Liver (tissue), 9 donors: ENCODE data around the gene LRRFIP1. TPM values are rescaled to one million over a fixed set of nuclear protein-coding genes. Genes with fewer than 3 reads are reported as not detected.

Experiments used
- DNase-seq: peaks from one replicate; pipeline ENCODE4 v3.0.0-alpha.2; 2017; ENCODE audit warnings: low spot score
- H3K27ac ChIP-seq, 2 donors: one replicate each; pipeline ENCODE4 v1.7.0; 2013; ENCODE audit warnings: inconsistent platforms in 2 of 2, low read length in 2 of 2, control low read depth in 1 of 2, low read depth in 1 of 2, mild to moderate bottlenecking in 1 of 2
- H3K27me3 ChIP-seq, 4 donors: one replicate each; pipeline versions ENCODE4 v1.6.1 to v1.7.0; 2013; ENCODE audit warnings: low read length in 3 of 4, inconsistent platforms in 1 of 4, mild to moderate bottlenecking in 1 of 4, moderate library complexity in 1 of 4; ENCODE audit not compliant: control insufficient read depth in 4 of 4, insufficient read depth in 4 of 4
- H3K36me3 ChIP-seq, 4 donors: one replicate each; pipeline versions ENCODE4 v1.6.1 to v1.7.0; 2013; ENCODE audit warnings: low read length in 3 of 4, mild to moderate bottlenecking in 3 of 4, low read depth in 1 of 4, moderate library complexity in 1 of 4; ENCODE audit not compliant: control insufficient read depth in 4 of 4, insufficient read depth in 3 of 4
- H3K4me1 ChIP-seq, 4 donors: one replicate each; pipeline versions ENCODE4 v1.6.1 to v1.7.0; 2013; ENCODE audit warnings: low read length in 3 of 4, mild to moderate bottlenecking in 3 of 4, moderate library complexity in 1 of 4; ENCODE audit not compliant: control insufficient read depth in 4 of 4, insufficient read depth in 4 of 4
- H3K4me3 ChIP-seq, 3 donors: one replicate each; pipeline versions ENCODE4 v1.6.1 to v1.7.0; 2013; ENCODE audit warnings: low read length in 3 of 3, control low read depth in 1 of 3, low read depth in 1 of 3, mild to moderate bottlenecking in 1 of 3
- H3K9ac ChIP-seq, 2 donors: one replicate each; pipeline ENCODE4 v1.7.0; 2013; ENCODE audit warnings: low read length in 2 of 2, mild to moderate bottlenecking in 2 of 2, moderate library complexity in 2 of 2, control low read depth in 1 of 2, low read depth in 1 of 2
- H3K9me3 ChIP-seq, 4 donors: one replicate each; pipeline versions ENCODE4 v1.6.1 to v1.7.0; 2013; ENCODE audit warnings: low read length in 3 of 4; ENCODE audit not compliant: control insufficient read depth in 4 of 4
- EGR1 ChIP-seq, 2 donors: IDR thresholded peaks; 2 replicates each; pipeline ENCODE4 v1.6.1; 2016 to 2018; ENCODE audit warnings: antibody characterized with exemption in 2 of 2, low read depth in 2 of 2
- FOXA1 ChIP-seq: IDR thresholded peaks from 2 replicates; pipeline ENCODE4 v1.6.1; 2016; ENCODE audit warnings: antibody characterized with exemption
- FOXA2 ChIP-seq: IDR thresholded peaks from 2 replicates; pipeline ENCODE4 v1.6.1; 2016; ENCODE audit warnings: antibody characterized with exemption
- GABPA ChIP-seq, 2 donors: IDR thresholded peaks in 1 of 2; conservative IDR thresholded peaks in 1 of 2; 2 replicates each; pipeline ENCODE4 v1.6.1; 2016; ENCODE audit warnings: antibody characterized with exemption in 2 of 2, mild to moderate bottlenecking in 1 of 2, moderate library complexity in 1 of 2
- HNF4A ChIP-seq, 2 donors: conservative IDR thresholded peaks; 2 replicates each; pipeline ENCODE4 v1.6.1; 2016; ENCODE audit warnings: antibody characterized with exemption in 2 of 2, mild to moderate bottlenecking in 2 of 2
- HNF4G ChIP-seq: IDR thresholded peaks from 2 replicates; pipeline ENCODE4 v1.6.1; 2016; ENCODE audit warnings: antibody characterized with exemption
- JUND ChIP-seq, 2 donors: IDR thresholded peaks; 2 replicates each; pipeline ENCODE4 v1.6.1; 2016; ENCODE audit warnings: antibody characterized with exemption in 2 of 2
- MAX ChIP-seq: IDR thresholded peaks from 2 replicates; pipeline ENCODE4 v1.6.1; 2016; ENCODE audit warnings: antibody characterized with exemption
- NR2F2 ChIP-seq: IDR thresholded peaks from 2 replicates; pipeline ENCODE4 v1.6.1; 2016; ENCODE audit warnings: antibody characterized with exemption
- RAD21 ChIP-seq, 2 donors: IDR thresholded peaks; 2 replicates each; pipeline ENCODE4 v1.6.1; 2016; ENCODE audit warnings: antibody characterized with exemption in 2 of 2, mild to moderate bottlenecking in 2 of 2
- REST ChIP-seq: IDR thresholded peaks from 2 replicates; pipeline ENCODE4 v1.6.1; 2016; ENCODE audit warnings: antibody characterized with exemption, mild to moderate bottlenecking
- RXRA ChIP-seq, 2 donors: IDR thresholded peaks; 2 replicates each; pipeline ENCODE4 v1.6.1; 2017 to 2018; ENCODE audit warnings: antibody characterized with exemption in 2 of 2, mild to moderate bottlenecking in 1 of 2
- SP1 ChIP-seq: IDR thresholded peaks from 2 replicates; pipeline ENCODE4 v1.6.1; 2018; ENCODE audit warnings: antibody characterized with exemption, mild to moderate bottlenecking
- TAF1 ChIP-seq: conservative IDR thresholded peaks from 2 replicates; pipeline ENCODE4 v1.6.1; 2016; ENCODE audit warnings: antibody characterized with exemption, mild to moderate bottlenecking
- YY1 ChIP-seq: IDR thresholded peaks from 2 replicates; pipeline ENCODE4 v1.6.1; 2016; ENCODE audit warnings: antibody characterized with exemption, mild to moderate bottlenecking
- ZBTB33 ChIP-seq: IDR thresholded peaks from 2 replicates; pipeline ENCODE4 v1.6.1; 2016; ENCODE audit warnings: antibody characterized with exemption
- WGBS: extraction: QIAGEN DNeasy Blood & Tissue Kit; methylation state at CpG from one replicate; pipeline ENCODE4 v1.1.7; 2013; 5-methylcytosine and 5-hydroxymethylcytosine counted together
- polyA plus RNA-seq, 2 donors: library from polyadenylated mRNA; stranded (reverse) in 1 of 2; unstranded in 1 of 2; fragments of 200-250 nt in 1 of 2; fragments of >200 nt in 1 of 2; fragmentation: Nextera tagmentation in 1 of 2; extraction: Ambion mirVana in 1 of 2; gene quantifications; one replicate each; pipeline versions ENCODE4 v1.2.1 to v1.2.3, GENCODE V29; 2013 to 2015
- total RNA-seq, 2 donors: library from RNA; depleted of rRNA; stranded (reverse); fragments of >200 nt; gene quantifications; one replicate each; pipeline ENCODE4 v1.2.3, GENCODE V29; 2014
- TF ChIP-seq, protein P1 (sequence below): fragments of 150-350 bp; IDR thresholded peaks from 2 replicates; pipeline ENCODE4 v1.5.1; 2017; ENCODE audit warnings: improper control_type of control experiment, low read depth, low read length; ENCODE audit not compliant: missing input control
- TF ChIP-seq, protein P2 (sequence below): IDR thresholded peaks from 2 replicates; pipeline ENCODE4 v1.6.1; 2016; ENCODE audit warnings: antibody characterized with exemption
- donor health status: healthy.
- donor health status: healthy.
- donor health status: healthy.
- donor health status: healthy.
- donor health status: healthy.

The LRRFIP1 gene
- total and polyA plus RNA-seq, 4 donors = 13.3 to 56.1 (median 39.1) TPM

GRCh38 chr2:237643582-237644380 lies 16.4 kb downstream of the LRRFIP1 start:
- Histone ChIP-seq H3K9me3 (no peaks in the 10 kb centered on the region), H3K9ac (no peak overlapping the region), H3K27me3 (no peaks in the 10 kb centered on the region), H3K4me1 (peaks cover 0 to 3% (median 0%) of the 10 kb centered on the region in 4 donors), H3K36me3 (peaks cover 0 to 6% (median 0%) of the 10 kb centered on the region in 4 donors), H3K4me3 (no peak overlapping the region), H3K27ac (no peak overlapping the region)
- 93% methylated on average over 14 of the region's 14 CpGs for WGBS
- TF ChIP-seq RXRA (IDR thresholded peaks at IDR 0.05) = no peak
- no peak for TF ChIP-seq MAX
- no peak for TF ChIP-seq JUND (IDR thresholded peaks at IDR 0.05)
- TF ChIP-seq TAF1 = no peak
- TF ChIP-seq YY1 = no peak
- no peak for TF ChIP-seq RAD21 (IDR thresholded peaks at IDR 0.05)
- no peak for TF ChIP-seq NR2F2
- no peak for TF ChIP-seq REST
- TF ChIP-seq, protein P1, sequence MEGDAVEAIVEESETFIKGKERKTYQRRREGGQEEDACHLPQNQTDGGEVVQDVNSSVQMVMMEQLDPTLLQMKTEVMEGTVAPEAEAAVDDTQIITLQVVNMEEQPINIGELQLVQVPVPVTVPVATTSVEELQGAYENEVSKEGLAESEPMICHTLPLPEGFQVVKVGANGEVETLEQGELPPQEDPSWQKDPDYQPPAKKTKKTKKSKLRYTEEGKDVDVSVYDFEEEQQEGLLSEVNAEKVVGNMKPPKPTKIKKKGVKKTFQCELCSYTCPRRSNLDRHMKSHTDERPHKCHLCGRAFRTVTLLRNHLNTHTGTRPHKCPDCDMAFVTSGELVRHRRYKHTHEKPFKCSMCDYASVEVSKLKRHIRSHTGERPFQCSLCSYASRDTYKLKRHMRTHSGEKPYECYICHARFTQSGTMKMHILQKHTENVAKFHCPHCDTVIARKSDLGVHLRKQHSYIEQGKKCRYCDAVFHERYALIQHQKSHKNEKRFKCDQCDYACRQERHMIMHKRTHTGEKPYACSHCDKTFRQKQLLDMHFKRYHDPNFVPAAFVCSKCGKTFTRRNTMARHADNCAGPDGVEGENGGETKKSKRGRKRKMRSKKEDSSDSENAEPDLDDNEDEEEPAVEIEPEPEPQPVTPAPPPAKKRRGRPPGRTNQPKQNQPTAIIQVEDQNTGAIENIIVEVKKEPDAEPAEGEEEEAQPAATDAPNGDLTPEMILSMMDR = no peak
- no peak for TF ChIP-seq GABPA (IDR thresholded peaks at IDR 0.05 in 1 of 2, conservative IDR thresholded peaks at IDR 0.05 in 1 of 2)
- no peak for TF ChIP-seq FOXA2
- TF ChIP-seq SP1 = no peak
- TF ChIP-seq EGR1 (IDR thresholded peaks at IDR 0.05; ENCODE audit: low read depth in 2 of 2) = no peak
- TF ChIP-seq, protein P2, sequence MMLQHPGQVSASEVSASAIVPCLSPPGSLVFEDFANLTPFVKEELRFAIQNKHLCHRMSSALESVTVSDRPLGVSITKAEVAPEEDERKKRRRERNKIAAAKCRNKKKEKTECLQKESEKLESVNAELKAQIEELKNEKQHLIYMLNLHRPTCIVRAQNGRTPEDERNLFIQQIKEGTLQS = no peak
- TF ChIP-seq HNF4G = no peak
- TF ChIP-seq ZBTB33 = no peak
- no peak for TF ChIP-seq FOXA1
- no peak for TF ChIP-seq HNF4A (conservative IDR thresholded peaks at IDR 0.05)
- peak; percentile 21 for DNase-seq
